Raji (cell line): ENCODE data around the gene IL17C.

Experiments
- POLR2A ChIP-seq: IDR thresholded peaks from 2 replicates; pipeline ENCODE4 v1.6.1; 2011; ENCODE audit warnings: low read depth, low read length, control low read depth; ENCODE audit not compliant: insufficient read depth

IL17C gene

DNA sequence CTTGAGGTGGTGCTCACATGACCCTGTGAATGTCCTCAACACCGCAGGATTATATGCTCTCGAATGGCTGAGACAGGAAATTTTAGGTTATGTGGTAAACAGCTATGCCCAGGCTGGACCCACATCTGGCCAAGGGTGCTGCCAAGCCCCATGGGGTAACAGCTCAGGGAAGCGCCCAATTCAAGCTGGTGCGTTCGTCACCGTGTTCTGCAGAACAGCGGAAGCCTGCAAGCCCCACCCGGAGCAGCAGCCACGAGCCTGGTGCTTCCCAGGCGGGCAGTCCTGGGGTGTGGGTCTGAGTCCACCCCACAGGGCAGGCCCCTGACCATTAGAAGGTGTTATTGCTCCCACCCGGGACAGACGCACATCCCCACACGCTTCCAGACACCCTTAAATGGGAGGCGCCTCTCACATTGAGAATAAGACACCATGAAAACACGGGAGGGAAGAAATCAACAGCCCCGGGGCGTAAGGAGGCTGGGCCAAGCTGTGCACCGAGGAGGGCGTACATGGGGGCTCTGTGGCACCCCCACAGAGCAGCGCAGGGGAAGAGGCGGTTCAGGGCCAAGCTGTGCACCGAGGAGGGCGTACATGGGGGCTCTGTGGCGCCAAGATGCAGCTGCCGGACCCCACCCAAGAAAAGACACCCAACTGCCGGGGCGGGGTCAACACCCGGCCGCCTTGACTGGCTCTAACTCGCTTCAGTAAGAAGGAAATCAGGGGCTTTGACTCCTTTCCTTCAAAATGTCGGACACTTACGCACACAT lies 15.4 kb downstream of the IL17C start:
- TF ChIP-seq POLR2A: no peak

GRCh38 chr16:88654363-88655052 lies 16.1 kb downstream of the IL17C start:
- TF ChIP-seq POLR2A: no peak

DNA sequence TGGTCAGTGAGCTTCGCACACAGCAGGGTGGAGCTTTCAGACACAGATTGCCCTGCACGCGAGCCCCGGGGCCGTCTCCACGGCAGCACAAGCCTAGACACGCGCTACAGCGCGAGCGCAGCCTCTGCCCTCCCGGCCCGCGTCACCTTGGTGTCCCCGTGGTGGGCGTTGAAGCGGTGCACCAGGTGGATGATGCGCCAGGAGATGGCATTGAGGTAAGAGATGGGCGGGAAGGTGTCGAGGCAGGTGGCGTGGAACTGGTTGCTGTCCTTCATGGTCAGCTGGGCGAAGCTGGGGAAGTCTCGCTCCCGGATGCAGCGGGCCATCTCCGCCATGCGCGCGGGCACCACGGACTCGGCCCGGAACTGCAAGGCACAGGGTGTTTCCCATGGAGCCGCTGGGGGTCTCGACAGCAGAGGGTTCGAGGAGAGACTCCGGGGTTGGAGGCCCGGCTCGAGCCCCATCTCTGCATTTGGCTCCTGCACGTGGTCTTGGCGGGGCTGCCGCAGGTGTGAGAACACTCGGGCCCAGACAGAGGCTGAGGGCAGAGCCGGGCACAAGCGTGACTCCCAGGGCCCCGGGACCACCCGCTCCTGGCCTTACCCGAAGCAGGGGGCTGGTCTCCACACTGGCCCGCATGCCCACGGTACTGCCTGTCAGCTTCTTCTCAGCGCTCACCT lies 16.8 kb downstream of the IL17C start:
- no peak for TF ChIP-seq POLR2A

DNA sequence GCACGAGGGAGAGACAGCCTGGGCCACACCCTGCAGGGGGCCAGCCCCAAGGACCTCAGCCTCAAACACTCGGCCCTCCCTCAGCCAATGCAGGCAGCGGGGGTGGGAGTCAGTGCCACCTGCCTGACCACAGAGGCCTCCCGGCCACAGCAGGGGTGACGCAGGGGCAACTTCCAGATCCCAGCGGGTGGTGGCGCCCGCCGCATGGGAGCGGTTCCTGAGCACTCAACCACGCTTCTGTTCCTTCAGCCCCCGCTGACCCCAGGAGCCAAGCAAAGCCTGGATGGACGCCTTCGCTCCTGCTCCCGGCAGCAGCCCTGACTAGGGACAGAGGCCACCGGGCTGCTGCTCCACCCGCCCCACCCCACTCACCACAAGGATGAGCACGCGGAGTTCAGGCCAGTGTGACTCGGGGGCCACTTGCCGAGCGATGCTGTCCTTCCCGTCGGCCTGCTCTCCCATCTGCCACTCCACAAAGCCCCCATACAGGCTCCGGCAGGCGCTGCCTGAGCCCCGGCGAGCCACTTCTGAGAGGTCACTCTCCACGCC lies 17.4 kb downstream of the IL17C start:
- TF ChIP-seq POLR2A: no peak

- TF ChIP-seq POLR2A: no peak
Measured at GRCh38 chr16:88656291-88656980, 18.1 kb downstream of the IL17C start.

DNA sequence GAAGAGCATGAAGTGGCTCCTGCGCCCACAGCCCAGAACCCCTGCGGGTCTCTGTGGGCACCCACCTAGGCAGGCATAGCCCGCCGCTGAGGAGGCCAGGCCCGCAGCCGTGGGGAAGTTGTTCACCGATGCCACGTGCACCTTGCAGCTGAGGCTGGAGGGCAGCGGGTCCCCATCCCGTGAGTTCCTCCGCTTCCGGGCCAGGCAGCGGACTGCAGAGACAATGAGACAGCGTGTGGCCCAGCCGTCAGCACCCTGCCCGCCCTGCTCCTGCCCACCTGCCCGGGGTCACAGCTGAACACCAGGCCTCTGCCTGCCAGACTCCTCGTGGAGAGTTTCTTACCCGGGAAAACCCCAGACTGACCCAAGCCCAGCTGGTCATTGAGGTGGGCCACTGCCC lies 19.0 kb downstream of the IL17C start:
- TF ChIP-seq POLR2A: no peak

DNA sequence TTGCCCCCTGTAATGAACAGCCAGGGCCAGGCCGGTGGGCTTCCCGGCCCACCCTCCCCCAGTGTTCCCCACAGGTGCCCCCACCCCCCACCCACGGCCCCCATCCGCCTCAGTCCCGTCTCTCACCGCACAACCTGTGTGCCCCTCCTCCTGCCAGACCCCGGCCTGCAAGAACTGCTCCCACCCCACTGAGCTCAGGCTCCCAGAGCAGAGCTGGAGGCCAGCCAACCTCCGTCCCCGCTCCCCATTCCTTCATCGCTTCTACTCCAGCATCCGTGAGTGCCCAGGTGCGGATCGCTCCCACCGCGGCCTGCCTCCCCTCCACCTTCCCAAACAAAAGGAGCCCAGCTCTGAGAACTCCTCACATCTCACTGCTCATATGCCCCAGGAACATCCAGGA lies 20.3 kb downstream of the IL17C start:
- TF ChIP-seq POLR2A: no peak

- TF ChIP-seq POLR2A: no peak
Measured at GRCh38 chr16:88659160-88659559, 20.8 kb downstream of the IL17C start.

- no peak for TF ChIP-seq POLR2A
Measured at GRCh38 chr16:88661468-88661867, 23.1 kb downstream of the IL17C start.

DNA sequence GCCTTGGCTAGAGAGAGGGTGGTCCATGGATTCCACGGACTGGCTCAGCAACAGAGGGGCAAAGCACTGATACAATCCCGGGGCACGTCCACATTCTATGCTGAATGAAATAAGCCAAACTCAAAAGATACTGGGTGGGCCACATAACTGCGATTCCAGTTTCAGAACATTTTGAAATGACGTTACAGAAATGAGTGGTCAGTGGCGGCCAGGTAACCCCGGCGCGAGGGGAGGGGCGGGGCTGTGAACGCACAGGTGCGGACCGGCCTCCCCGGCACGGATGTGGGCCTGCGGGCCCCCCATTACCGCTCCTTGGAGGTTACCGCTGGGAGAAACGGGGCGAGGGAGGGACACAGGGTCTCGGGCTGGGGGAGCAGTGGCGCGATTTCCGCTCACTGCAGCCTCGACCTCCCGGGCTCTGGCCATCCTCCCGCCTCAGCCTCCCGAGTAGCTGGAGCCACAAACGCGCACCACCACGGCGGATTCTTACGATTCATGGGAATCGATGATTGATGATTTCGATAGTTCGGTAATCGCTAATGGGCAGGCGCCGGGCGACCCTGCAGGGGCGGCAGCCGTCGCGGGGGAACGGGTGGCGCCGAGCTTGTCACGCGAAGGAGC lies 24.0 kb downstream of the IL17C start:
- no peak for TF ChIP-seq POLR2A

DNA sequence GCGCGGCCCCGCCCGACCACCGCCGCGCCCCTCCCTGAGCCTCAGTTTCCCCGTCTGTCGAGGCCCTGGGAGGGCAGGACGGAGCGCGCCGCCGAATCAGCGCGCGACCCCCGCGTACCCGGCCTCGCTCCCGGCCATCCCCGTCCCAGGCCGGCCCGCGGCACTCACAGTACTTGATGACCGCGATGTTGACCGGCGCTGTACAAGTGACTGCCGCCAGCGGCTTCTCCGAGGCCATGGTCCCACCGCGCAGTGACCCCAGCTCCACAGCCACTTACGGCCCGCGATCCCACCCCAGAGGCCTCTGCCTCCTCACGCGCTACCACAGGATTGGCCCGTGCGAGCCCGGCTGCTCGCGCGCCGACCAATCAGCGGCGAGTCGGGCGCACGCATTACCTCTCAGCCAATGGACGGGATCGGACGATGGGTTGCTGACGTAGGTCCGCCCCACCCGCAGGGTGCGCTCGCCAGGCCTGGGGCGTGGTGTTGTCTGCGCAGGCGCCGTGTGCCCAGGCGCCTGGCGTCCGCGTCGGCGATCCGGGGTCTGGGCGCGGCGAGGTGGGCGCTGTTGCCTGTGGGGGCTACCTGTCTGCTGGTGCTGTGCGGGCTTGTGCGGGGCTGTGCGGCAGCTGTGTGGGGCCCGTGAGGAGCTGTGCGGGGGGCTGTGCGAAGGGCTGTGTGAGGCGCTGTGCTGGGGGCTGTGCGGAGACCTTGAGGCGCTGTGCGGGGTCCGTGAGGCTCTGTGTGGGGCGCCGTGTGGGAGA lies 24.7 kb downstream of the IL17C start, which contains the start of gene MVD:
Gene MVD, minus strand, starts transcription at position 249 of the 764 bp plus-strand sequence. Its CDS starts 11 bp downstream, at position 238.
- peak; percentile 95 for TF ChIP-seq POLR2A

DNA sequence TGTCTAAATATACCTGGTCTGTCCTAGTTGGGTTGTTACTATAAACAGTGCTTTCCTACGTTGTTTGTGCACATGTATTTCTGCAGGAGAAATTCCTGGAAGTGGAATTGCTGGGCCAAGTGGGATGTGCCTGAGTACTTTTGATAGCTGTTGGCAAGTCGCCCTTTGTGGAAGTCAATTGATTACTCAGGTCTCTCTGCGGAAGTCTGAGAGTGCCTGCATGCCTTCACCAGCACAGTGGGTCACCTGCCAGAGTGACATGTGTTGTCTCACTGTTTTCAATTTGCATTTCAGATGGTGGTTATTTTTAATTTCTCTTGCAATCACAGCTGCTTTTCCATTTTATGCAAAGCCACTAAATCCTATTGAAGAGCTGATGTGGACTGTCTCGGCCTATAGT lies 26.8 kb downstream of the IL17C start:
- TF ChIP-seq POLR2A: no peak

DNA sequence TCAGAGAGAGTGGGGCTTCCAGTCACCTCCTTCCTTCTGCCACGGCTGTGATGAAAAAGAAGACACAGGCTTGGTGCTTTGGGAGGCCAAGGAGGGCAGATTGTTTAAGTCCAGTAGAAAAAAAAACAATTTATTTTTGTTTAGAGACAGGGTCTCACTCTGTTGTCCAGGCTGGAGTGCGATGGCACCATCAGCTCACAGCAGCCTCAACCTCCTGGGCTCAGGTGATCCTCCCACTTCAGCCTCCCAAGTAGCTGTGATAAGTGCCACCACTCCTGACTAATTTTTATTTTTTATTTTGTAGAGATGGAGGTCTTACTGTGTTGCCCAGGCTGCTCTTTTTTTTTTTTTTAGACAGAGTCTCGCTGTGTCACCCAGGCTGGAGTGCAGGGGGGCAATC lies 27.2 kb downstream of the IL17C start:
- TF ChIP-seq POLR2A: no peak

DNA sequence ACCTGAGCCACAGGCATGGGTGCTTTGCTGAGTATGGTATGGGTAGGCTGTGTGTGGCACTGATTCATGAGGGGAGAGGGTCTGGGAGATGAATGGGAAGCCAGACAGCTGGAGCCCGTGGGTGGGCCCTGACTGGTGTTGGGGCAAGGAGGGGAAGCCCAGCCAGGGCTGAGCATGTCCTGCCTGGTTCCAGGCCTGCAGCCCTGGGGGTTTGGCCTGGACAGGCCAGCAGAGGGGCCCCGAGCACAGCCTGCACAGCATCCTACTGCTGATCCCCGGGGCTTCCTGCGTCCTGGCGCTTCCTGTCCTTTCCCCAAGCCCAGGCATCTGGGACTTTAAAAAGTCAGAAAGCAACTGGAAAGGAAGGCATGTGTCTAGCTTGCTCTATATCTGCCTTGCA lies 29.1 kb downstream of the IL17C start:
- TF ChIP-seq POLR2A: no peak
